Tracheal epithelial cell (primary cell): ENCODE results near the gene LRRC15. TPM values are rescaled to one million over a fixed set of nuclear protein-coding genes. Genes with fewer than 3 reads are reported as not detected.

Source experiments
- total RNA-seq: library from RNA; depleted of rRNA; stranded (reverse); fragments of >200 nt; gene quantifications from 2 replicates; pipeline ENCODE4 v1.2.1, GENCODE V29; 2014

LRRC15 gene
- not detected in 2 replicates for total RNA-seq

GRCh38 chr3:194369522-194370279 lies at the start of gene LRRC15:
Gene LRRC15 (minus strand): TSS chr3:194369743. CDS start chr3:194361043, 8,700 bp downstream.

DNA sequence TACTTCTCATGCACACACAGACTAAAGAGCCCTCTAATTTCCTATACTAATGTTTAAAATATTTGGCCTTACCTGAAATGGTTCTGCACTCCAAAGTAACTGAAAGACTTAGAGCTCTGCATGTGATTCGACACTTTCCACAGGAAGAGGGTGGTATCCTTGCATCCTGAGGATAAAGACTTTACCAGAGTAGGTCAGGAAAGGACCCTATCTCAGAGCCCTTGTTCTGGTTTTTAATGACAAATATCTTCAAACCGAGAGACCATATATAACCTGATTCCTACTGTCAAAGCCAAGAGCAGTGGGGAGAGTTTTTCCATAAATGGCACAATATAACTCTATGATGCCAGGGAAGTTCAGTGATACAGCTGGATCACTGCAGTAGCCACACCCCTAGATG lies 29.6 kb upstream of the LRRC15 start, which contains the start of gene GP5:
Gene GP5 (minus strand): TSS at position 101 of the 400 bp plus-strand sequence. CDS start 984 bp downstream, outside the sequence.

GRCh38 chr3:194351080-194351672 lies 18.4 kb downstream of the LRRC15 start, which contains the start of gene CPN2:
Gene CPN2 (minus strand): TSS chr3:194351328. CDS start chr3:194342702, 8,626 bp downstream.

Other genes starting within 250 kb of the LRRC15 start
- gene HES1, start 233.6 kb downstream of the LRRC15 start, total RNA-seq = 100 and 117 TPM in 2 replicates
- not detected in 2 replicates for gene CPN2, start 18.4 kb downstream of the LRRC15 start, total RNA-seq
- gene GP5, start 29.5 kb upstream of the LRRC15 start, total RNA-seq = not detected in 2 replicates
- 191 and 268 TPM in 2 replicates for gene ATP13A3, start 117.3 kb upstream of the LRRC15 start, total RNA-seq